CD4-positive, alpha-beta T cell treated with Interleukin-4 for 4 hours (primary cell): Measurements from ENCODE around the gene TRRAP.

ENCODE experiments used
- DNase-seq: peaks from one replicate; pipeline ENCODE4 v3.0.0-alpha.2; 2020

TRRAP gene

DNA sequence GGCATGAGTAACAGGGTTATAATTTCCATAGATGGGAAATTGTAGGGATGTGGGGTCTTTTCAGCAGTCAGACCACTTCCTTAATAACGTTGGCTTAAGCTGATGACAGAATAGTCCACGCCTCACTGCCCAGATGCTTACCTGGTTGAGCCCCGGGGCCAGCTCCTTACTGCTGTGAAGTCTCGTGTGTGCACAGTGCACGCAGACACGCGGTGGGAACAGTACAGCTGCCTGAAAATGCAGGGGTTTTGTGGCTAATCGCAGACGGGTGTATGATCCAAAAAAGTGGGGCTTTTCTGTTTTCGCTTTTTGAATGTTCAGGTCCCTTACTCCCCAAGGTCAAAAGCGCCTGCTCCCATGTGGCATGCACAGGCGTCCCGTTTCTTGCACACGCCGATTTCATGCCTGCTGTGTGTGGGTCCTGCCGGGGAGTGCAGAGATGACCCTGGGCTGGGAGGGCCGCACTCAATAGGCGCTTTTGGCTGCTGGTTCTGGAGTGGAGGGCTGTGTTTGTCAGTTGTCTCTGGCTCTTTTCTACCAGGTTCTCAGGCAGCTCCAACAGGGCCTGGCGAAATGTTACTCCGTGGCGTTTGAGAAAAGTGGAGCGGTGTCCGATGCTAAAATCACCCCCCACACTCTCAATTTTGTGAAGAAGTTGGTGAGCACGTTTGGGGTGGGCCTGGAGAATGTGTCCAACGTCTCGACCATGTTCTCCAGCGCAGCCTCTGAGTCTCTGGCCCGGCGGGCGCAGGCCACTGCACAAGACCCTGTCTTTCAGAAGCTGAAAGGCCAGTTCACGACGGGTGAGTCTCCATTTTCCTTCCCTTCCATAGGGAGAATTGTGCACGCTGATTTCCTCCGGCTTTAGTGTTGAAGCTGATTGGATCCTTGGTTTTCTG lies 116.0 kb downstream of the TRRAP start:
- no peak for DNase-seq

DNA sequence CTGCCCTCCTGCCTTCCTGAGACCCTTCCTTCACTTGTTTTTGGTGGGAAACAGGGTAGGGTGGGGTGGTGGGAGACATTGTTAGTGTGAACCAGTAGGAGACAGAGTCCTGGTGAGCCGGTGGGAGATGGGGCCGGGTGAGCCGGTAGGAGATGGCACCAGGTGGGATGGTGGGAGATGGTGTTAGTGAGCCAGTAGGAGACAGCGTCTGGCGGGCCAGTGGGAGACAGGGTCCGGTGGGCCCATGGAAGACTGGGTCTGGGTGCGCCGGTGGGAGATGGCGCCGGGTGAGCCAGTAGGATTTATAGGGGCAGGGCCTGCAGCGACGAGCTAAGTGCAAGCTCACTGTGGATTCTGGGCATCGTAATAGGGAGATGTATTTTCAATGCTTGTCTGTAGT lies 116.8 kb downstream of the TRRAP start:
- no peak for DNase-seq

DNA sequence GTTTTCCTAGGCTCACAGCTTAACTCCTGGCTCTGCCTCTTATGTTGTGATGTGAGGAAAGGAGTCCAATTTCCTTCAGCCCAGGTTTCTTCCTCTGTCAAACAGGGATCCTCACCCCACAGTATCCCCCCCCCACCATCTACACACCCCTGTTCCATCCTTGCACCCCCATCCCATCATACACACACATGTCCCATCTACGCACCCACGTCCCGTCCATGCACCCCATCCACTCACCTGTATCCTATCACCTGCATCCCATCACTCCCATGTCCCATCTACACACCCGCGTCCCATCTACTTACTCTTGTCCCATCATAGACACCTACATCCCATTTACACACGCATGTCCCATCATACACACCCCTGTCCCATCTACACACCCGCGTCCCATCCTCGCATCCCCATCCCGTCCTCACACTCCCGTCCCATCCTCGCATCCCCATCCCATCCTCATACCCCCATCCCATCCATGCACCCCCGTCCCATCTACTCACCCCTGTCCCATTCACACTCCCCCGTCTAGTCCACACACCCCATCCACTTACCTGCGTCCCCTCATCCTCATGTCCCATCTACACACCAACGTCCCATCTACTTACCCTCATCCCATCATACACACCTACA lies 117.3 kb downstream of the TRRAP start:
- no peak for DNase-seq

DNA sequence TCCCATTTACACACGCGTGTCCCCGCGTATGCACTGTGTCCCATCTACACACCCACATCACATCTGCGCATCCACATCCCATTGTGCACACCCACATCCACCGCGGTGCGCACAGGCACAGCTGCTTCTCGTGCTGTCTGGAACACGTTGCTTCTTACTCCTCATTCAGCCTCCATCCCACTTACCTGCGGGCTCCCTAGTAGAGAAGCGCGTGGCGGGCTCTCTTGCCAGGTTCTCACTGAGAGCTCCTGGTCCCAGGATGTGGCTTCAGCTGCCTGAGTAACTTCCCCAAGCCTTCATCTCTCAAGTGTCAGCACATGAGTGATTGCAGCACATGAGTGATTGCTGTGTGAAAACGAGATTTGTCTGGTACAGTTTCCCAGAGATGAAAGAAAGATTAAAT lies 117.8 kb downstream of the TRRAP start:
- DNase-seq = no peak

DNA sequence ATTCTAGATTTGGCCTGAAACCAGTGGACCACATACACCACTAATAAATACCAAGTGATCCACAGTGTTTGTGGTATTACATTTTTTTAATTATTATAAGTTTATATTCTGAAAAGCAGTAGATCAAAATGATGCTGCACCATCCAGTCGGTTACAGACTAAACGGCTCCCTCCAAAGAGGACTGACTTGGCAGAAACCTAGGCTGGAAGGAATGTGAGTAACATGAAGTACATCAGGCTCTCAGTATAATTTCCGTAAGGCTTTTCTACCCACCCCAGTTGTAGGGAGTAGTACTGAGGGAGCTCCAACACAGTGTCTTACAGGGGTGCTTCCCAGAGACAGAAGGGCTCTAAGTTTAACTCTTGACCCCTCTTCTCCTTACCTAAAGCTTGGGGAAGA lies 119.5 kb downstream of the TRRAP start:
- no peak for DNase-seq

DNA sequence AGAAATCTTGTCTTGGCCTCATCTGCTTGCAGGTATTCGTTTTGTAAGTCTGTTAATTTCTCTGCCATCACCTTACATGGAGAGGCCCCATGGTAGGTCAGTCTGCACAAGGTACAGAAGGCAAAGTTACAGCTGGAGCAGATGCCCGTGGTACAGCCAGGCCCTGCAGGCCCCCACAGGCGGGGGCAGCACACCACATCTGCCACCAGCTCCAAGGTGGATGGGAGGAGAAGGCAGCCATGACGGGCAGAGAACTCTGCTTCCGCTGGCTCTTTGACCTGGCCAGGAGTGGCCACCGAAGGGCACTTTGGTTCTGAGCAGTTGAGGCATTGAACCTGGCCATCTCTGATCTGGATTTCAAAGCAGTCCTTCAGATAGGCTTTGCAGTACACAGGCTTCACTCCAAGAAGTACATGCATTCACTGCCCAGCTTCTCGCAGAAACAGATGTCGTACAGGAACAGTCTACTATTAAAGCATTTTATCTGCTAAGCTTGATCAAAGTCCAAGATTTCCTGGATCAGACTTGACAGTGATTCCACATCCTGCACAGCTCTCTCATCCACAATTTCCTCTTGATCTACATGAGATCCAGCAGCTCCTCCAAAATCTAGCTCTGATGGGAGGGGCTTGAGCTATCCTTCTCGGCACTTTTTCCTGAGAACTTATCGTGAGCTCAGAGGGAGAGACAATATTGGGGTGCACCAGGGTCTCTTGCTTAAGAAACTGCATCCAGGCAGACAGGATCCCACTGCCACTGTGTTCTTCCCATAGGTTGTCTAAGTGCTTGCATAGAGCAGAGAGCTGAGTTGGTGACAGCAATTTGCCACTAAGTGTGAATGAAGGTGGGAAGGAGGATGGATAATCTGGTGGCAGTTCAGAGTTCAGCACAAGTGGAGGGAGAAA lies 120.7 kb downstream of the TRRAP start:
- no peak for DNase-seq

DNA sequence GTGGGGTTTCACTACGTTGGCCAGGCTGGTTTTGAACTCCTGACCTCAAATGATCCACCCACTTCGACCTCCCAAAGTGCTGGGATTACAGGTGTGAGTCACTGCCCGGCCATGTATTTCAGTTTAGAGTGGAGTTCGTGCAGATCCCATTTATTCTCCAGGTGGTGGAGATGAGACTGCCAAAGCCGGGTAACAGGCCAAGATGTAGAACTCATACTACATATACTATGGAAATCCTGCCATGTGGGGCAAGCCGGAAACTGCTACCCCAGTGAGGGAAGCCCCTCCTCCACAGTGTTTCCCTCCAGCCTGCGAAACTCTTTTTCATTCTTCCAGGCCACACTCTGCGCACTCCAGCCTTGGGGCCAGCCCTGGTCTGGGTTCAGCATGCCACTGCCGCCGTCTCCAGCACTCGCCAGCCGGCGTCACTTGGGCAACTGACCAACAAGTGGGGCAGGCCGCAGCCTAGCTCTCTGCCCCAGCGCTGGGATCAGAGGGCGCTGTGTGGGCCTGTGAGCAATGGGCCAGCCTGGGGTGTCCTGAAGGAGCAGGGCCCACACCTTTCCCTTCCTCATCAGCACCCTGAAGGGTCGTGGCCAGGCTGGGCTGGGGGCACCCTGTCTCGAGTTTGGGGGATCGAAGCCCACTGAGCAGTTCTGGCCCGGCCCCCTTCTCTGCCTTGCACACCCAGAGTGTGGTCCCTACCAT lies 122.0 kb downstream of the TRRAP start:
- no peak for DNase-seq

DNA sequence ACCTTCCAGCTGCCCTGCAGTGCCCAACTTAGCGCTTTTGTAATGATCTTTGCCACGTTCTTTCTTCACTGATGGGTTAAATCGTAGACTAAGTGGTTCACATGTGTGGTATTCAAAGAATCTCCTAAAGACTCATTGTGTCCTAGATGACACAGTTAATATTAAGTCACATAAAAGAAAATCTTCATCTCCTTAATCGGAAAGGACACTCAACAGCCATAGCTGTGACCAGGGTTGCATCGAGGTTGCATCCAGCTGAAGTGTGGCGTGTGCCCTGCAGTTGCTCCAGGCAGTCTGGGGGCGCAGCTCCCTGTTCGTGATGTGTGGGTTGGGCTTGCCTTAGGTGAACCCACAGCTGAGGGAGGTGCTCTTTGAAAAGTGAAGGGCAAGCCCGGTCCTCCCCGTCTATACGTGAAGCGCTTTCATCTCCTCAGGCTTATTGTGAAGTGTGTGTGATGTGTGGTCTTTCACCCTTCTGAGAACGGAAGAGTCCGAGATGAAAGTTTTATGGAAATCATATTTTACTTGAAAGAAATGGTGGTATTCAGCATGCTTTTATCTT lies 122.7 kb downstream of the TRRAP start:
- DNase-seq = no peak

DNA sequence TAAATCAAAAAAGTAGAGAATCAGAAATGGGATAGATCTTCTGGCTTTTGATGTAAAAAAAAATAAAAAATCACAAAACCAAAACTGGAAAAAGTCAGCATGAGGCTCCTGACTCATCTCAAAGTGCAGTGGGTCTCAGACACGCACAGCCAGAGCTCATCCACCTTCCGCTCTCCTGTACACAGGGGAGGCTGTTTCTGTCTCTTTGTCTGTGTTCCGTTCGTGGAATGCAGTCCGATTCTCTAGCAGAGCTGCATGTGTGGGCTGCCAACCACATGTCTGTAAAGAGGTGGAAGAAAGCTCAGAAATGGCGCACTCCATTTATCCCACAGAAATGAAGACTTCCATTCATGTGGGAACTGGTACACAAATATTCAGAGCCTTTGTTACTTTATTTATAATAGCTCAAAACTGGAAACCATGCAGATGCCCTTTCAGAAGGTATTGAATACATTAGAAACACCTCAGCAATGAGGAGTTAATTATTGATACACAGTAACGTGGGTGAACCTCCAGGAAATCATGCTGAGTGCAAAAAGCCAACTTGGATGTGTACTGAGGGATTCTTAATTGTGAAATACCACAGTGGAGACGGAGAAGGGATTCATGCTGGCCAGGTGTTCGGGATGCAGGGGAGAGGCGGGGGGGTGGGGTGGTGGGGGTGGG lies 123.3 kb downstream of the TRRAP start:
- DNase-seq = no peak

DNA sequence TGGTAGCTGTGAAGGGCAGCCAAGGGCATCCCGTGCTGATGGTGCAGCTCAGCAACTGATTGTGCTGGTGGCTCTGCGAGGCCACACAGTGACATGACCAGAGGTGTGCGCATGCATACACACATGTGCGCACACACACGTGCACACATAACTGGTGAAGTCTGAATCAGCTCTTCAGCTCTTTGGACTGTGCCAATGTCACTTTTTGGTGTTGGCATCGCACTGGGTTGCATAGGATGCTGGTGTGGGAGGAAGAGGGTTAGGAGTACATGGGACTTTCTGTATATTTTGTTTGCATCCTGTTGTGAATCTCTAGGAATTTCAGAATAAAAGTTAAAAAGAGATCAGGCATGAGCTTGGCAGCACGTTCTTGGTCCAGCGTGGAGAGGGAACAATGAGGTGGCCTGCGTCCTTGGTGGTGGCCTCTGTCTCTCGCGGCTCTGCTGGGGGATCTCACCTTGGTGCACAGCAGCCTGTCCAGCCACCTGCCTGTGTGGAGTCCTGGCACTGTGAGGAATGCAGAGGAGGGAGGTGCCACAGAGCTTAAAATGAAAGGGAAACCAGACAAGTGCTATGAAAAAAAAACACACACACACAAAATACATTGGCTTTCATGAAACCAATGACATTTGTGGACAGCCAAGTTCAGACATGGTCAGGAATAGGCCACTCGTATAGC lies 124.0 kb downstream of the TRRAP start:
- no peak for DNase-seq

DNA sequence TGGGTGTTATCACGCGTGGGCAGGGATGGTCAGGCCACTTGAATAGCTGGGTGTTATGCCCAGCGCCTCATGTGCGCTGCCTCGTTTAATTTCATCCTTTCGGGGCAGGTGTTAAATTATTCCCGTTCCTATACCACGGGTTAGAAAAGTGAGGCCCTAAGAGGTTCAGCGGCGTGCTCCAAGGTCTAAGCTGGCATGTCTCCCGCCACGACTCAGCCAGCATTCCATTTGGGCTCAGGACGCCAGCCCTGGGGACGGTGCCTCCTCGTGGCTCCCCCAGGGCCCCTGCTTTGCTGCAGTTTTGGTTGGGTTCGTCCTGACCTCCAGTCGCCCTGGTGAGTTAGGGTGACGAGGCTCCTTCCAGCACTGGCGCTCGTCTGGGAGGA lies 124.5 kb downstream of the TRRAP start:
- DNase-seq = no peak

DNA sequence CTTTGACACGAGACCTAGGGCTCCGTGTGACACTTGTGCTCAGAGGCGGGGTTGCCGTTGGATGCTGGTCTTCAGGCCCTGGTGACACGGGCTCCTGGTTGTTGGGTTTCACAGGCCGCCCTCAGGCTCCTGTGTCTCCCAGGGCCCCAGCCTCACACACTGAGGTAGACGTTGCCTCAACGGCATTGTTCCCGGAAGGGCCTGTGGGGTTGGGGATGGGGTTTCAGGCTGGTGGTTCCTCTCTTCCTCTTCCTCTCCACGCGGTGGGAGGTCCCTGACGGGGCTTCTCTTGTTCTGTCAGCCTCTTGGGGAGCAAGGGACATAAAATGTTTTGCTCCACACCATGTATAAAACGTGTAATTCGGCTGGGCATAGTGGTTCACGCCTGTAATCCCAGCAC lies 125.1 kb downstream of the TRRAP start:
- DNase-seq = no peak

DNA sequence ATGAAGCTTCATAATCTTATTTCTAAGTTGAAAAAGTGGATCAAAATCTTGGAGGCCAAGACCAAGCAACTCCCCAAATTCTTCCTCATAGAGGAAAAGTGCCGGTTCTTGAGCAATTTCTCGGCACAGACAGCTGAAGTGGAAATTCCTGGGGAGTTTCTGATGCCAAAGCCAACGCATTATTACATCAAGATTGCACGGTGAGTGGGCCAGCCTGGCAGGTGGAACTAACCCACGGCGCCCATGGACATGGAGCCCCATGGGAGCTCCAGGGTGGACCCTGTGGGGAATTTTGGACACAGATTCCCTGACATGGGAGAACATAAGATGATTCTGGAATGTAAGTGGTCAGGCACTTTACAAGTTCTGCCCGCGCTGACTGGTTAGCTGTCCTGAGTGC lies 125.9 kb downstream of the TRRAP start:
- no peak for DNase-seq

DNA sequence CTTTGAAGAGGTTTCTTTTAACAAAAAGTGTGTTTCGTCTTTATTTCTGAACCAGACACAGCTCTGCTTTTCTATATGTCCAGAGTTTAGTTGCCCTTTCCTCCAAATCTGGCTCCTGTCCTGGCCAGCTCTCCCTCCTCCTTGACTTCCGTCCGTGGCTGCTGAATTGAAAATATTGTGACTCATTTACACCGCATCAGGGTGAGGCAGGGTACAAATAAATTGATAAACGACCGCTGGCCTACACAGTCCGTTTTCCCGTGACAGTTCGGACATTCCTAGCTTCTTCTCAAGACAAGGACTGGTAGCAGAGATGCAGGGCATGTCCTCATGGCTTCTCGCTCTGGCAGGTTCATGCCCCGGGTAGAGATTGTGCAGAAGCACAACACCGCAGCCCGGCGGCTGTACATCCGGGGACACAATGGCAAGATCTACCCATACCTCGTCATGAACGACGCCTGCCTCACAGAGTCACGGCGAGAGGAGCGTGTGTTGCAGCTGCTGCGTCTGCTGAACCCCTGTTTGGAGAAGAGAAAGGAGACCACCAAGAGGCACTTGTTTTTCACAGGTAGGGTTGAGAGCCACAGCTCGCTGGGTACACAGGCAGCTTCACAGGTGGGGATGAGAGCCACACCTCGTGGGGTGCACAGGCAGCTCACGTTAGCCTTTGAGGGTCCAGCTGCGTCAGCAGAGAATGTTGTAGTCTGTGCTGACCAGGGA lies 126.6 kb downstream of the TRRAP start:
- no peak for DNase-seq

DNA sequence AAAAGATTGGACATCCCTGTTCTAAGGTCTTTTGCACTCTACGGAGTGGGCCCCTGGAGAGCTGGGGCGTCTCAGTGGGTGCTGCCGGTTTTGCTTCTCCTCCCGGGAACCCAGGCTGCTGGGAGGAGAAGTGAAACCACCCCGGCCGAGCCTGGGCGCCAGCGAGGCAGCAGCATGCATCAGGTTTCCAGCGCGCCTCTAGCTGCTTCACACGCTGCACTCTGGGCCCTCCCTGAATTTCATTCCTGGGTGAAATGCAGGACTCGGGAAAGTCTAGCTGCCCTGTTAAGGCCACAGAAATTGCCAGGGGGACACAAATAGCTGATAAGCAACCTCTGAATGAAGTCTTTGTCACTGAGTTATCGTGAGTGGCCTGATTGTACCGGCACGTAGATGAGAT lies 127.4 kb downstream of the TRRAP start:
- DNase-seq = no peak

DNA sequence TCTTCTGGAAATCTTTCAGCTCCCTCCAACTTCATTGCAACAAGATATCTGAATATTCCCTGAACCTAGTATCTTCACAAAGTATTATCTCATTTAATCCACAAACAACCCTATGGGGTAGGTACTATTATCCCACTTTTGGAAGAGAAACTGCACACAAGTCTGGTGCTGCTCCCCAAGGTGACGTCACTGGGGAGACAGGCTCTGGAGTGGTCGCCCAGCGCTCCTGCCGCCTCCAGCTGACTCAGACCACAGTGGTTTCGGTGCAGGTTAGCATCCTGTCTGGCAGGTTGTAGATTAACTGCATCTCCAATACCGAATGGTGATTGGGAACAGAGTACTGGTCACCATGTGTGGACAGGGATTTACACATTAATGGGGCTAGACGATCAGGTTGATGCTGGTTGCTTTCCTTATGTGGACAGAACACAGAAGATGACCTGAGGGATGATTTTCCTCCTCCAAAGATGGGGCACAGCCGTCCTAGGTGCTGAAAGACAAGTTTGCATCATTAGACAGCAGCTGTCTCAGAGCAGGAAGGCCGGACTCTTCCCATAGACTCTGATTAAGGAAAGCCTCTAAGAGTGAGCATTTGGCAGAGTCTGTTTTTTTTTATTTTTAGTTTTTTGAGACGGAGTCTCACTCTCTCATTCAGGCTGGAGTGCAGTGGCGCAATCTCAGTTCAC lies 128.6 kb downstream of the TRRAP start:
- no peak for DNase-seq

DNA sequence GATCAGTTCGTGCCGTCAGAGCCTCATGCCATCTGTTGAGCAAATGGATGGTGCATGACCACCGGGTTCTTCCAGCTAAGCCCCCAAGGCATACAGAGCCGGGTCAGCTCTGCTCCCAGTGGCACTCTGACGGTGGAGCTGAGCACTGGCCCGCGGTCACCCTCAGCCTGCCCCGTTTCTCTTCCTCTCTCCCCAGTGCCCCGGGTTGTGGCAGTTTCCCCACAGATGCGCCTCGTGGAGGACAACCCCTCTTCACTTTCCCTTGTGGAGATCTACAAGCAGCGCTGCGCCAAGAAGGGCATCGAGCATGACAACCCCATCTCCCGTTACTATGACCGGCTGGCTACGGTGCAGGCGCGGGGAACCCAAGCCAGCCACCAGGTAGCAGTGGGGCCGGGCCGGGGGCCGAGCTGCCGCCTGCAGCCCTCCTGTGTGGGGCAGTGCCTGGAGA lies 129.9 kb downstream of the TRRAP start:
- no peak for DNase-seq

DNA sequence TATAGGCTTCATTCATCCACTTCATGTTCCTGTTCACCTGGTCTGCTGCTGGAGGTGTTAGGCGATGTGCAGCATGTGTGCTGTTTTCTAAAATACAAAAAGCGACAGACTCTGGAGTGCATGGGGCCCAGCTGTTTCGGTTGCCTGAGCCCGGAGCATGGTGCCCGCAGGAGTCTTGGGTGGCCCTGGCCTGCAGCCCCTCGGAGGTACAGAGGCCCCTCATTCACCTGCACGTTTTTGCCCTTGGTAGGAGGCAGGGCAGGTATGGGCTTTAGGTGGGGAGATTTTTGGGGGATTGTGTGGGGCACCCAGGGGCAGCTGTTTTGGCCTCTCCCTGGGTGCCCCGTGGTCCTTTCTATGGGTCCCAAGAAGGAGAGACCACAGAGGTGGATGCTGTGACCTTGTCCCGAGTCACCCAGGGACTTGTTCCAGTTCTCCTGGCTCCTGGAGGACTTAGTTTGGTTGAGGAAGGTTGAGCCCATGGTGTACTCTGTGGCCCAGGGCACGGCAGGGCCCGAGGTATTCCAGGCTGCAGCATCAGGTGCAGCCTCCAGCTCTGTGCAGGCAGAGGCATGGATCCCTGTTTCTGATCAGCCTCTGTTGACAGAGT lies 130.7 kb downstream of the TRRAP start:
- DNase-seq = no peak

DNA sequence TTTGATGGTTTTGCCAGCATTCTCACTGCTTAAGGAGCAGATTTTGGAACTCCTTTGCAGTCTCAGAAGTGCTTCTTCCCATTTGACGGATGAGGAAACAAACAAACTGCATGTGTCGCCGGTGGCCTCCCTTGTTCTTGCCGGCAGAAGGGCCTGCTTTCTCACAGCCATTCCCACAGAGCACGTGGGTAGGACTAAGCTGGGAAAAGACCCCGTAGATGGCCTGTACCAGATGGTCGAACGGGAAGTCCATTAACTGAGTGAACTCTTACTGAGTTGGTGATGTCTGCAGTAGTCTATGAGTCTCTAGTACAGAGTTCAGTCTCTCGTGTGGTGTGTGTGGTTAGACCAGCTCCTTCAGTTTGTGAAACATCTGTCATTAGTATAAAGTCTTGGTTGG lies 131.9 kb downstream of the TRRAP start:
- no peak for DNase-seq

DNA sequence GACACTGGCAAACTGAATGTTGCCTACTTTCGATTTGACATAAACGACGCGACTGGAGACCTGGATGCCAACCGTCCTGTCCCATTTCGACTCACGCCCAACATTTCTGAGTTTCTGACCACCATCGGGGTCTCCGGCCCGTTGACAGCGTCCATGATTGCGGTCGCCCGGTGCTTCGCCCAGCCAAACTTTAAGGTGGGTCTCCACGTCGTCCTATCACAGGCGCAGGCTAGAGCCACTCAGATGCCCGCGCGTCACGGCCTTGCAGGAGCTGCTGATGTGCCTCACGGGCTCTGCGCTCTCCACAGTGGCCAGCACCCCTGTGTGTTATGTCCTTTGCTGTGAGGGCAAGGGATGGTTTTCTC lies 133.0 kb downstream of the TRRAP start:
- no peak for DNase-seq
